Measurements from ENCODE around the gene METAP2.
"Not testable (repeated sequence)": the region's sequence is repeated elsewhere in the genome, so short reads cannot be mapped to it uniquely, and the experiment has no call there.

METAP2 gene

DNA sequence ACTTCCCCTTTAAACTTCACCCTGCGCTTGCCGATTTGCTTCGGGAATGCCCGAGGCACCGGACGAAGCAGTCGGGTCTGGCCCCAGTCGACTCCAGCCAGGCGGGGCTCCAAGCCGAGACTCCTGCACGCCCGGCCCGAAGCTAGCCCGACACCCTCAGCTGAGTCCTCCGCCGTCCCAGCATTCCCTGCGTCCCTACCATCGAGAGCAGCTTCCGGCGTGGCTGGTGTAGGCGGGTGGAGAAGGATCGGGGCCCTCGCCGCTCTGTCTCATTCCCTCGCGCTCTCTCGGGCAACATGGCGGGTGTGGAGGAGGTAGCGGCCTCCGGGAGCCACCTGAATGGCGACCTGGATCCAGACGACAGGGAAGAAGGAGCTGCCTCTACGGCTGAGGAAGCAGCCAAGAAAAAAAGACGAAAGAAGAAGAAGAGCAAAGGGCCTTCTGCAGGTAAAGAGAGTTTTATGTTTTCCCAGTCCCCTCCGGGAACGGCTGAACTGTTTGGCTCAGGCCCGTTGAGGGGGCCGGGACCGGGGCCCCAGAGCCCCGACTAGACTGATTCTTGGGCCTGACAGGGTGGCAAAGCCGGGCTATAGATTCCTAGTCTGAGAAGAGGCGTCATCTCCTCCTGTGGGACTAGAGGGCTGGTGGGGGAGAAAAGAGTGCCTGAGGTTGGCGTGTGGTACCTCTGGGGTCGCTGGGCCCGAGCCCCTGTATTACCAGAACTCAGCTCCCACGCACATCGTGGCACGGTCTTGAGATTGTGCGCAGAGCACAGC, at the start of gene METAP2:
TSS of gene METAP2 (plus strand) at position 269 of the 776 bp plus-strand sequence. CDS start at position 297, 28 bp downstream.
- peak; percentile 89 to 91 for DNase-seq (ENCODE audit: low read depth in 2 of 2)

DNA sequence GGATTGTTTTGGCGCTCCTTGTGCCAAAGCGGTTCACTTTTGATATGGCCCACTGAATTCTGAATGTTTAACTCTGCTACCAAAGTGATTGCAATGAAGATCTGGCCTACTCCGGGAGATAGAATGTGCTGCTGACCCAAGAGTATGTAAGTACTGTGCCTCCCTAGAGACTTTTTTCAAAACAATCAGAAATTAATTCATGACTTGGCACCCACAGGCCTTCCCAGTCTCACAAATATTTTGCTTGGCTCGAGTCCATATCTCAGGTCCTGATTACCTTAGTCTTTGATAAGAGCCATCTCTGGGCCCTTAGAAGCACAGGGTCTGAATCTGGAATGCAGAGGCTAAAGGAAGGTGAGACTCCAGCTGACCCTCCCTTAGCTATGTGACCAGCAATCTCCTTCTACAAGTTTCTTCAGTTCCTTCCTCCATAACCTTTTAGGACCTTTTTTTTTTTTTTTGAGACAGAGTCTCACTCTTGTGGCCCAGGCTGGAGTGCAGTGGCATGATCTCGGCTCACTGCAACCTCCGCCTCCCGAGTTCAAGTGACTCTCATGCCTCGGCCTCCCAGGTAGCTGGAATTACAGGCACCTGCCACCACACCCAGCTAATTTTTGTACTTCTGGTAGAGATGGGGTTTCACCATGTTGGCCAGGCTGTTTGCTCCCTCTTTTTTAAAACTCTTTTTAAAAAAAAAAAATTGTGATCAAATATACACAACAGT, 49.5 kb upstream of the METAP2 start:
- no peak for DNase-seq (ENCODE audit: low read depth in 2 of 2)

DNA sequence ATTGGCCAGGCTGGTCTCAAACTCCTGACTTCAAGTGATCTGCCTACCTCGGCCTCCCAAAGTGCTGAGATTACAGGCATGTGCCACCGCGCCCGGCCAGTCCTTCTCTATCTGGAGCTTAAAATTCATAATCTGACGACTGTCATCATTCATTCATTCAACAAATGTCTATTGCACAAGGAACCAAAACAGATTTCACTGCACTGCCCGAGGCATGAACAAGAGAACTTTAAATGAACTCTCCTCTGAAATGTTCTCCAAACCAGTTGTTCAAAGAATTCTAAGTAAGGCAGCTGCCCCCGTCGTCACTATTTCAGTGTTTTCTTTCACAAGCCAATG, 44.8 kb upstream of the METAP2 start:
- DNase-seq (ENCODE audit: low read depth in 2 of 2): no peak

DNA sequence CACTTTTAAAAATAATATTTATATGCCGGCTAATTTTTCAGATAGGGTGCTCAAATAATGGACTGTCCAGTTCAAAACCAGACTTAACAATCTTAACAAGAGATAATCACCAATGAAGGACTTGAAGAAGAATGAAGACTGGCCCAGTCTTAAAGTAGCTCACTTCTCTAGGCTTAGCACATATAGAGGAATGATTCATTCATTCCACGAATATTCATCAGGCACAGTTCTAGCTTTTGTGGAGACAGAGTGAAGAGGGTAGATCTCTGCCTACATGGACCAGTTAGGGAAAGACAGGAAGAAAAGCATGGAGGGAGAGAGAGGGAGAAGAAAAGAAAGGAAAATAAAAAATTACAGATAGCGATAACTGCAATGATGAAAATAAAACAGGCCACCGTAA, 42.8 kb upstream of the METAP2 start:
- no peak for DNase-seq (ENCODE audit: low read depth in 2 of 2)

DNA sequence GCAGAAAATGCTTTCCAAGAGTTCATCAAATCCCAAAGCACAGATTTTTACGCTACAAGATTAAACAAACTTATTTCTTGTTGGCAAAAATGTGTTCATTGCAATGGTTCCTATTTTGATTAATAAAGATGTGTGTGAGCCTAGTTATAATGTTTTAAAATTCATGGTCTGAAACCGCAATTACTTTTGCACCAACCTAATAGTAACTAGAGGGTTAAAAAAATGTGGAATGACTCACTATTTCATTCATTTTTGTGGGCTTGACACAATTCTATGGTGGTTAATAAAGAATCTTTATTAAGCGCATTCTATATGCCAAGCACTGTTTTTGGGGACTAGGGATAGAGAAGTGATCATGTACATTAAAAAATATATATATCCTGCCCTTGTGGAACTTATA, 38.6 kb upstream of the METAP2 start:
- DNase-seq (ENCODE audit: low read depth in 2 of 2): no peak

DNA sequence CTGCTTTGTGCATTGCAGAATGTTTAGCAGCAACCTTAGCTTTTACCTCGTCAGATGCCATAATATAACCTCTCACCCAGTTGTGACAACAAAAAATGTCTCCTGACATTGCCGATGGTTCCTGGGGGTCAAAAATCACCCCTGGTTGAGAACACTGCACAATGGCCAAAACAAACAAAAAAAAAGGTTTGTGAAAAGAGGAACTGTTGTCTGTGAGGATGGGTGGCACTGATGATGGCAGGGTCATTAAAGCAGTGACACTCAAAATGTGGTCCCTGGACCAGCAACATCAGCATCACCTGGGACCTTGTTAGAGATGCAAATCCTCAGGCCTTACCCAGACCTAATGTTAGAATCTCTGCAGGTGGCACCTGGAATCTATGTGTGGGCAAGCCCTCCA, 36.4 kb upstream of the METAP2 start:
- no peak for DNase-seq (ENCODE audit: low read depth in 2 of 2)

DNA sequence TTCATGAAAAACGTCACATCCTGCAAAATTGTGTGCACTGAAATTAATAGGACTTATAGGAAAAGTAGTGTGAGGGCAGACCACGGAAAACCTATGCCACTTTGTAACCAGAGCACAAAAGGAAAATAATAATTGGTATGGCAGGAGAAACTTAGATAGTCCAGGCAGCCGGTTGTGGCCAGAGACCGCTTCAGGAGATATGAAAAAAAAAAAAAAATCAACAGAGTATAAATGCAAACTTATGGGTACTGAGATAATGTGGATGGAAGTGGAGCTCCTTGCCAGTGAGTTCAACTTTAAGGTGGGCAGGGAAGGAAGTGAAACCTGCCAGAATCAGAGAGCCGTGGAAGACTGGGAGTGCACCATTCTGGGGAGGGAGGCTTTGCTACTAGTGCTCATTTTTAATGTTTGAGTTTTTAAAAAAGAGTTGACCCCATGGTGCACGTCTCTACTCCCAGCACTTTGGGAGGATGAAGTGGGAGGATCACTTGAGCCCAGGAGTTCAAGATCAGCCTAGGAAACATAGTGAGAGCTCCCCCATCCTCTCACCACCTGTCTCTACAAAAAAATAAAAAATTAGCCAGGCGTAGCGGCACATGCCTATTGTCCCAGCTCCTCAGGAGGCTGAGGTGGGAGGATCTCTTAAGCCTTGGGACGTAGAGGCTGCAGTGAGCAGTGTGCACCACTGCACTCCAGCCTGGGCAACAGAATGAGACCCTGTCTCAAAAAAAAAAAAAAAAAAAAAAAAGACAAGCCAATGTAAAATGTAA, 34.3 kb upstream of the METAP2 start:
- DNase-seq (ENCODE audit: low read depth in 2 of 2): no peak

DNA sequence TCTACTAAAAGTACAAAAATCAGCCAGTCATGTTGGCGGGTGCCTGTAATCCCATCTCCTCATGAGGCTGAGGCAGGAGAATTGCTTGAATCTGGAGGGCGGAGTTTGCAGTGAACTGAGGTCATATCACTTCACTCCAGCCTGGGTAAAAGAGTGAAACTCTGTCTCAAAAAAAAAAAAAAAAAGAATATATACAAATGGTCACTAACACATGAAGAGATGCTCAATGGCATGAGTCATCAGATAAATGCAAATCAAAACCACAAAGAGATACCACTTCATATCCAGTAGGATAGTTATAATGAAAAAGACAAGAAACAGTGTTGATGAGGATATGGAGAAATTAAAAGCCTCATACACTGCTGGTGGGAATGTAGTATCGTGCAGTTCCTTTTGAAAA, 33.6 kb upstream of the METAP2 start:
- DNase-seq (ENCODE audit: low read depth in 2 of 2): peak; percentile 21 to 26

DNA sequence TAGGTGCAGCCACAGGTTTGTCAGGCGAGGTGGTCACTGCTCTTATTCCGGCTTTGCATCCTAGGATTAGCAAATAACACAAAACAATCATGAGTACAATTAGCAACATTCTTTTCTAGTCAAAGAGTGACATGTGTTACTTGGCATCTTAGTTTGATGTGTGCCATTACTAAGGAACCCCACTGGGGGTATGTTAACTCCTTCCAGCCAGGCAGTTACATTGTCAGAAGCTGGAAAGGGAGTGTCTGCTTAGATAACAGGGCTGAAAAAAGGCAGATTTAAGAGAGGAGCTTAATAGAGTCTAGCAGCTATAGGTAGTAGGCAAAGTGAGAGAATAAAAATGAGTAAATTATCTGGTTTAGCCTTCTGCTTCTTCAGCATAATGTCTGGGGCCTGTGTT, 30.5 kb upstream of the METAP2 start:
- DNase-seq (ENCODE audit: low read depth in 2 of 2): no peak

DNA sequence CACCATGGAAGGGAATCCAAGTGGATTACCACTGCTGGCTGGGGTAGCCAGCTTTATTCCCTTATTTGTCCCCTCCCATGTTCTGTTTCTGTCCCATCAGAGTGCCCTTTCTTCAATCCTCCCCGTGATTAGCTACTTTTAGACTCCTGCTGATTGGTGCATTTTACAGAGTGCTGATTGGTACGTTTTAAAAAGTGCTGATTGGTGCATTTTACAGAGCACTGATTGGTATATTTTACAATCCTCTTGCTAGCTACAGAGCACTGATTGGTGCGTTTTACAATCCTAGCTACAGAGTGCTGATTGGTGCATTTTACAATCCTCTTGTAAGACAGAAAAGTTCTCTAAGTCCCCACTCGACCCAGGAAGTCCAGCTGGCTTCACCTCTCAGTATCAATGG, 28.9 kb upstream of the METAP2 start:
- DNase-seq (ENCODE audit: low read depth in 2 of 2): not testable (repeated sequence)

DNA sequence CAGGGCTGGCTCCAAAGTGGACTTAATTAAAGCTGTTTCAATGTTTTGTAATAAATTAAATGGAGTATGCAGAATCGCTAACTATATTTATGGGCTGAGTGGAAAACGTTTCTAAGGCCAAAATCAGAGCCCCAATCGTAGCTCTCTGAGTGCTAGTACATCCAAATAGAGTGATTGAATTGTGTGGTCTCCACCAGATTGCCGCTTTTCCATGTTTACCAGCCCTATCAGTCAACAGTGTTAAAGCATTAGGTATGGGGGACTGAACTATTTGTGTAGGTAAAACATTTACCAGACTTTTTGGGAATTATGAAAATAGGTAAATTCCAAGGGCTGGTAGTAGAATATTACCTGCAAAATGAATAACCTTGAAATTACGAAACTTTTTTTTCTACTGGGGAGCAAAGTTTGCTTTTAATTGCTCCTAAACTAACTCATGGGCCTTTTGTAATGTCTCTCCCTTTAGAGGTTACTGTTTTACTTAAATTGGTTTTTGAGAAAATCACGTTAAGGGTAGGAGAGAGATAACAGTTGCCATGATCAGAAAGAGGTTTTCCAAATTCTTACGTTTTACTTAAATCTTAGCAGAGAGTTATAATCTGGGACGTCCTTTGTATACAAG, 28.0 kb upstream of the METAP2 start:
- DNase-seq (ENCODE audit: low read depth in 2 of 2): no peak

DNA sequence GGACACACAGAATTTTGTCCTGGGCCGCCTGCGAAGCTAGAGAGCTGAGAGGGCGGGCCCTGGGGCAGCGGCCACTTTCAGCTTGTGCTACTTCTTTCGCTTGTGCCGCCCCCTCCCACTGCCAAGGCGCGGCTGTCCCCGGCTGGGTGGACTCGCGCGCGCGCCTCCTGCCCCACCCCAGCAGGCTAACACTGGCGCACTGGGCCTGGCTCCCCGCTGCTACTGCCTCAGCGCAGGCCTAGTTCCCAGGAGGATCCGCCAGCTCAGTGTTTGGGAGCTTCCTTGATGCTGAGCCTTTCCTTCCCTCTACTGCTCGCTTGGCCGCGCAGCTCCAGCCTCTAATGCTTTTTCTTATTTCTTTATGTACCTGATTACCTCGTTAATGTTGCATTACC, 27.4 kb upstream of the METAP2 start:
- DNase-seq (ENCODE audit: low read depth in 2 of 2): no peak

DNA sequence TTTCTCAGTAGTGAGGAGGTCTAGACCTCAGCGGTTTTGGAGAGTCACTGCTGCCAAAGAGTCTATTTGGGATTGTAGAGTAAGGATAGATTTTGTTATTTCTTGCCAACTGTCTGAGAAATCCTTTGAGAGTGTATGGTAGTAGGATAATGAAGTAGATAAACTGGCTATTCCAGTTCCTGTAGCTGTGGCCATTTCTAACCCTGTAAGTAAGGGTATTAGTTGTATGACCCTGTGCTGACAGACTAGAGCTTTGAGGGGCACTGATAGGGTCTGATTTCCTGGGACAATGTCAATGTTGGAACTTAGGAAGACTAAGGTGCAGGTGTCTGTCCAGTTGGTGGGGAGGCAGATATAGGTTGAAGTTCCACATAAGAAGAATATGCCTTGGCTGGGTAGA, 24.3 kb upstream of the METAP2 start:
- DNase-seq (ENCODE audit: low read depth in 2 of 2): not testable (repeated sequence)

DNA sequence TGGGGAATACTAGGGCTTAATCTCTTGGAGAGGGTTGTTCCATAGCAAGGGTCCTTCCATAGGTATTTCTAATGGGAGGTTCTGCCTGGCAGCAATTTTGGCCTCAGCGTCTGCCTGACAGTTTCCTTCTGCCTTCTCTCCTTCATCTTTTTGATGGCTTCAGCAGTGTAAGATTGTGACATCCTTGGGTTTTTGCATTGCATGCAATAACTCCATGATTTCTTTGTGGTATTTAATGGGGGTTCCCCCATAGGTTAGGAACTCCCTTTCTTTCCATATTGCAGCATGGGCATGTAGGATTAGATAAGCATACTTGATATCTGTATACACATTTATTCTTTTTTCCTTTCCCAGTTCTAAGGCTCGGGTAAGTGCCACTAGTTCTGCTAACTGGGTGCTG, 21.5 kb upstream of the METAP2 start:
- DNase-seq (ENCODE audit: low read depth in 2 of 2): not testable (repeated sequence)

DNA sequence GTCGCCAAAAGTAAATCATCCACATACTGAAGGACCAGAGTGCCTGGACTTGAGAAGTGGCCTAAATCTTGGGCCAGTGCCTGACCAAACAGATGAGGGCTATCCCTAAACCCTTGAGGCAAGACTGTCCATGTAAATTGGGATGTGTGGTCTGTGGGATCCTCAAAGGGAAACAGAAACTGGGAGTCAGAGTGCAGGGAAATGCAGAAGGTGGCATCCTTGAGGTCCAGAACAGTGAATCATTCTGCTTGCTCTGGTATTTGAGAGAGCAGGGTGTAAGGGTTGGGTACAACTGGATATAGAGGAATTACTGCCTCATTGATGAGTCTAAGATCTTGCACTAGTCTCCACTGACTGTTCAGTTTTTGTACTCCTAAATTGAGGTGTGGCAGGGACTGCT, 20.1 kb upstream of the METAP2 start:
- not testable (repeated sequence) for DNase-seq (ENCODE audit: low read depth in 2 of 2)

DNA sequence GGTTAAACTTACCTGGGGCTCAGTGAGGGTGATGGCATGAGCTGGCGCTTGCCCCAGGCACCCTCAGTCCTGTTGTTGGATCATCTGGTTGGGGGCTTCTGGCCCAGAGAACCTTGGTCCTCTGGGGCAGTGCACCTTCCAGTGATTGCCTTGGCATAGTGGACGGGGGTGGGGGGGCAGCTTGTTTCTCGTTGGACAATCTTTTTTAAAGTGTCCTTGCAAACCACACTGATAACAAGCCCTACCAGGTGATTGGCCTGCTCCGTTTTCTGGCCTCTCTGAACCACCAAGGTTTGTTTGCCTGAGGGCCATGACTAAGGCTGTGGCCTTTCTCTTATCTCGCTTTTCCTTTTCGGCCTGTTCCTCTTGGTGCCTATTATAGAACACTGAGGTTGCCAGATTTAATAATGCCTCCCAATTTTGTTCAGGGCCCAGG, 19.2 kb upstream of the METAP2 start:
- DNase-seq (ENCODE audit: low read depth in 2 of 2): not testable (repeated sequence)

DNA sequence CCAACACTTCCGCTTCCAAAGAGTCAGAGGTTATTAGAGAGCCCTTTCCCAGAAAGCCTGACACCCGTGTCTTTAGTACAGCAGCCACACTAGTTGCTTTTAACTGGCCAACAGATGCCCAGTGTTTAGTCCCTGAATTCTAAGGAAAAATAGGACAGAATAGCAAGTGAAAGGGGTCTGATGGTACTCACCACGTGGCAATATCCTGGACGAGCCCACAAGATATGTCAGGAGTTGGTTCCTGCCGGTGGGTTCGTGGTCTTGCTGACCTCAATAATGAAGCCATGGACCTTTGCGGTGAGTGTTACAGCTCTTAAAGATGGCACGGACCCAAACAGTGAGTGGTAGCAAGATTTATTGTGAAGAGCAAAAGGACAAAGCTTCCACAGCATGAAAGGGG, 16.3 kb upstream of the METAP2 start:
- DNase-seq (ENCODE audit: low read depth in 2 of 2): not testable (repeated sequence)

DNA sequence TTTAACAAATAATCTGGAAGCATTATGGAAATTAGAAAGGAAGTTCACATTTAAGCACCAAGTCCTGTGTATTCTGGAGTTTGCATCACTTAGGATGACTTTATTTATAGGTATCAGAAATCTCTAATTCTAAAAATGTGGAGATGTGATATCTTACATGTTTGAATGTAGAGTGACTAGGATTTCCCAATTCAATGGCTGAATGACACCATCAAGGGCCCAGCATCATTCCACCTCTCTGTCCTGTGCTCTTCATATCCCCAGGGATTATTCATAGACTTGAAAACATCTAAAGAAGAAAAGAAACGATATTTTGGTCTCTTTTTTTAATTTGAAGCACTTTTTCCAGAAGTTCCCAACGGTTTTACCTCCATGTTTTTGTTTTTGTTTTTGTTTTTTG, 15.2 kb upstream of the METAP2 start:
- no peak for DNase-seq (ENCODE audit: low read depth in 2 of 2)

DNA sequence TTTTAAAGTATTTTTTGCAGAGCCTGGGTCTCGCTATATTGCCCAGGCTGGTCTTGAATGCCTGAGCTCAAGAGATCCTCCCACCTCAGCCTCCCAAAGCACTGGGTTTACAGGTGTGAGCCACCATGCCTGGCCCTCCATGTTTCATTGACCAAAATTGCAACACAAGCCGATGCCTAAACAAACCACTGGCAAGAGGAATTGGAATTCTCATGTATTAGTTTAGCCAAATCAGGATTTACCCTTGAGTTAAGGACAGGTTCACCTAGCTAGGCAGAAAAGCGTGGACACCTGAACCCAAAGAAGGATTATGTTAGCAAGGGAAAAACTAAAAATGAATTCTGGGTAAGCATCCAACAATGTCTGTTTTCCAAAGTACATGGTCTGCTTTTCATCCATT, 14.6 kb upstream of the METAP2 start:
- no peak for DNase-seq (ENCODE audit: low read depth in 2 of 2)

DNA sequence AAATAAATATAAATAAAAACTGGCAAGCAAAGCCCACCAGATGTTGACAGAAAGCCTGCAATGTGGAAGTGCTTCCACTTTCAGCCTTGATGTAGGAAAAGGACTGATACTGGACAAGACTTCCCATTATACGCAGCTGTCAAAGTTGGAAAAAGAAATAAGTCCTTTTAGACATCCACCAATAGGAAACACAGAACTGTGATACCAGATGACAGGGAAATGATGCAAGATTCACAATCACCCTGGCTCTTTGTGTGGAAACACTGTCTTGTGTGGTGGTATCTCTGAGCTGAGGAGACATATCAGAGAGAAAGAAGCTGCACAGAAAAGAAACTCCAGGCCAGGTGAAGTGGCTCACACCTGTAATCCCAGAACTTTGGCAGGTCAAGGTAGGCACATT, 13.8 kb upstream of the METAP2 start:
- no peak for DNase-seq (ENCODE audit: low read depth in 2 of 2)

DNA sequence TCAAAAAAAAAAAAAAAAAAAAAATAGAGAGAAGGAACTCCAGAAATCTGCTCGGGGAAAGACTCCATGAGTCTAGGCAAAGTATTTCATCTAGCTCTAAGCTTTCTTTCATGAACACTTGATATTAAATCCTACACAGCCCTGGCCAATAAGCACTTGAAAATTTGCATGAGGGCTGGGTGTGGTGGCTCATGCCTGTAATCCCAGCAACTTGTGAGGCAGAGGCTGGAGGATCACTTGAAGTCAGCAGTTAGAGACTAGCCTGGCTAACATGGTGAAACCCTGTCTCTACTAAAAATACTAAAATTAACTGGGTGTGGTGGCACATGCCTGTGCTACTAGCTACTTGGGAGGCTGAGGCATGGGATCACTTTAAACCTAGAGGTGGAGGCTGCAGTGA, 13.1 kb upstream of the METAP2 start:
- DNase-seq (ENCODE audit: low read depth in 2 of 2): no peak

DNA sequence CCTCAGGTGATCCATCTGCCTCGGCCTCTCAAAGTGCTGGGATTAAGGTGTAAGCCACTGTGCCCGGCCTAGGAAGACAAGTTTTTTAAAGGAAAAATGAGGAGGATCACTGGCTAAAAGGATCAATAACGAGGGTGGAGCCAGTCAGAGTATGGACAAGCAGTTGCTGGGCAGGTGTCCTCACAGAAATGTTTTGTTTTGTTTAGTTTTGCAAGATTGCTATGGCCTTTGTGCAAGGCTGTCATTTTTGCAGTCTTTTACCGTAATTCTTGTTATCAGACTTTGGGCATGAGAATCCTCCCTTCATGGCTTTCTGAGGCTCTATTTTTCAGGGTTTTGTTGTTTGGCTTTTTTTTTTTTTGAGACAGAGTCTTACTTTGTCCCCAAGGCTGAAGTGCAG, 11.9 kb upstream of the METAP2 start:
- no peak for DNase-seq (ENCODE audit: low read depth in 2 of 2)
